Measurements from ENCODE around the gene PINLYP.

Gene PINLYP
- total RNA-seq = 0.69 to 1.5 (median 0.97) reads per million in 3 donors

GRCh38 chr19:43575156-43575950, at the start of gene PINLYP, which contains the start of gene XRCC1:
TSS of gene PINLYP (plus strand) at chr19:43575801. CDS start at chr19:43577192, 1,391 bp downstream.
TSS of gene XRCC1 (minus strand) at chr19:43575527. CDS start at chr19:43575458, 69 bp downstream.
- Histone ChIP-seq H3K4me1 (ENCODE audit: control insufficient read depth, insufficient read depth, low read length, poor library complexity, severe bottlenecking) (peaks cover 16% of the 10 kb centered on the region), H3K36me3 (ENCODE audit: control insufficient read depth, insufficient read depth, low read length) (no peaks in the 10 kb centered on the region), H3K27ac (ENCODE audit: insufficient read depth, low read length, poor library complexity, severe bottlenecking) (peak within 1 kb of the TSS; percentile 96), H3K4me3 (ENCODE audit: insufficient read depth, low read depth, low read length, poor library complexity, severe bottlenecking) (peak within 1 kb of the TSS; percentile 92), H3K9me3 (ENCODE audit: control insufficient read depth, low read length) (no peaks in the 10 kb centered on the region), H3K27me3 (replicated peaks; ENCODE audit: control insufficient read depth, insufficient read depth, low read length, poor library complexity, severe bottlenecking) (no peaks in the 10 kb centered on the region)
- peak; percentile 95 to 96 (median 95) for DNase-seq

DNA sequence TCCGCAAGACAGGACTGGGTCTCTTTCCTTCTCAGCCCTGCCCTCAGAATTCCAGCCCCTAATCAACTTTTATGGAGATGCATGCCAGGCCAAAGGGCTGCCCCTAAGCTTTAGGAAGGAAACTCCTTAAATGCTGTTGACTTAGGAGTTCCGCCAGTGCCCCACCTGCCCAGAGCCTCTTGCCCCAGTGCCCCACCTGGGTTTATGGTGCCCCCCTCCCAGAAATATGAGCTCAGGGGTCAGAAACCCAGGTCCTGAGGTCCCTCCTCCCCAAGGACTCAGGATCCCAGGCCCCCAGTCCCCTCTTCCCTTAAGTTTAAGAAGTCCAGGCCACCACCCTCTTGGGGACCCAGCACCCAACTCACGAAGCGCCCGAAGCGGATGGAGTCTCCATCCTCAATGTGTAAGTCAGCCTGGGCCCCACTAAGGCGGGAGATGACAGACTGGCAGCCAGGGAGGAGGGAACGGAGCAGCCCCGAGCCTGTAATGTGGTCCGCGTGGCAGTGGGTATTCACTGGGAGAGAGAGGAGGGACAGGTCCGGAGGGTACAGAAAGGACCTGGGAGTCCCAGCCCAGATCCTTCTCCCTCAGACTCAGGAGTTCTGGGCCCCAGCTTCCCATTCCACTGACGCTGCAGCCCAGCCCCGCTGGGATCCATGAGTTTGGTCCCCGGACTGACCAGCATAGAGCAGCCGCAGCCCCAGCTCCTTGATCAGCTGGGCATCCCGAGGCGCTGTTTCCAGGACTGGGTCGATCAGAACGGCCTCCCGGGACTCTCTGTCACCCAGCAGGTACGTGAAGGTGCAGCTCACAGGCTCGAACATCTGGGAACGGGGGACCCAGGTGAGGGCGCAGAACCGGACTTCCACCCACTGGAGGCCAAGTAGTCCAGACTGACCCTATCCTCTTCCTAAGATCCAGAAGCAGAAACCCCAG, 49.5 kb upstream of the PINLYP start:
- no peaks in the 10 kb centered on the region for H3K9me3 ChIP-seq (ENCODE audit: control insufficient read depth, low read length)
- H3K27me3 ChIP-seq (replicated peaks; ENCODE audit: control insufficient read depth, insufficient read depth, low read length, poor library complexity, severe bottlenecking) = no peaks in the 10 kb centered on the region
- peak overlapping the region; percentile 63 for H3K27ac ChIP-seq (ENCODE audit: insufficient read depth, low read length, poor library complexity, severe bottlenecking)
- DNase-seq = no peak
- H3K4me1 ChIP-seq (ENCODE audit: control insufficient read depth, insufficient read depth, low read length, poor library complexity, severe bottlenecking) = peaks cover 20% of the 10 kb centered on the region
- peak overlapping the region; percentile 89 for H3K4me3 ChIP-seq (ENCODE audit: insufficient read depth, low read depth, low read length, poor library complexity, severe bottlenecking)
- H3K36me3 ChIP-seq (ENCODE audit: control insufficient read depth, insufficient read depth, low read length) = no peaks in the 10 kb centered on the region

DNA sequence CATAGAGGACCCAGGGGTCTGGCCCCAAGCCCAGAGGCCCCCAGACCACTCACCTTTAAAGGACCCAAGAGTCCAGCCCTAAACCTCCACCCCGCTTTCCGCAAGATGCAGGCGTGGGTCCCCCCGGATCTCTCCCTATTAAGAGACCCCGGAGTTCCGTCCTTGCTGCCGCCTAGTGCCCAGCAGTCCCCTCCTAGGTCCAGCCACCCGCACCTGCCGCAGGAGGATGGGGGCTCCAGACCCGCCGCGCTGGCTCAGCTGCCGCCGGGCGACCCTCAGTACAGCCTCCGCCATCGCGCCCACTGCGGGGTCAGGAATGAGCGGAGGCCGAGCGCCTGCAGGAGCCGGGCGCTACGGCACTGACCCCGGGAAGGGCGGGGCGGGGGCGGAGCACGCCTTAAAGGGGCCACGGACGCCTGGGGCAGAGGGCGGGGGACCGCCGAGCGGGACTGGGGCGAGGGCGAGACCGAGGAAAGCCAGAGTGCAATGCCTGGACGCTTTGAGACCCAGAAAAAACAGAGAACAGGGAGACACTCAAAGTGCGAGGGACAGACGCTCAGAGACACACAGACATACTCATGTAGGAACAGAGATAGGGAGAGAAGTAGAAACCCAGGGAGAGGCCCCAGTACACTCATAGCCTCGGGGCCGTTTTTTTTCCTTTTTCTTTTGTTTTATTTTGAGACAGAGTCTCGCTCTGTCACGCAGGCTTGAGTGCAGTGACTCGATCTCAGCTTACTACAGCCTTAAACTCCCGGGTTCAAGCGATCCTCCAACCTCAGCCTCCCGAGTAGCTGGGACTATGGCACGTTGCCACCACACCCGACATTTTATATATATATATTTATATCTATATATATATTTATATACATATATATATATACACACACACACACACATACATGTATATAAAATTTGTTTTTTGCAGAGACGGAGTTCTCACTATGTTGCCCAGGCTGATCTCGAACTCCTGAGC, 48.4 kb upstream of the PINLYP start, which contains the start of gene ETHE1:
Gene ETHE1, minus strand, starts transcription at position 318 of the 976 bp plus-strand sequence. Its CDS starts 24 bp downstream, at position 294.
- DNase-seq = peak; percentile 48 to 61 (median 51)
- Histone ChIP-seq H3K4me1 (ENCODE audit: control insufficient read depth, insufficient read depth, low read length, poor library complexity, severe bottlenecking) (peaks cover 20% of the 10 kb centered on the region), H3K4me3 (ENCODE audit: insufficient read depth, low read depth, low read length, poor library complexity, severe bottlenecking) (peak within 1 kb of the TSS; percentile 89), H3K9me3 (ENCODE audit: control insufficient read depth, low read length) (no peaks in the 10 kb centered on the region), H3K27ac (ENCODE audit: insufficient read depth, low read length, poor library complexity, severe bottlenecking) (peak within 1 kb of the TSS; percentile 63), H3K36me3 (ENCODE audit: control insufficient read depth, insufficient read depth, low read length) (no peaks in the 10 kb centered on the region), H3K27me3 (replicated peaks; ENCODE audit: control insufficient read depth, insufficient read depth, low read length, poor library complexity, severe bottlenecking) (no peaks in the 10 kb centered on the region)

- Histone ChIP-seq H3K36me3 (ENCODE audit: control insufficient read depth, insufficient read depth, low read length) (no peaks in the 10 kb centered on the region), H3K27me3 (replicated peaks; ENCODE audit: control insufficient read depth, insufficient read depth, low read length, poor library complexity, severe bottlenecking) (no peaks in the 10 kb centered on the region), H3K4me3 (ENCODE audit: insufficient read depth, low read depth, low read length, poor library complexity, severe bottlenecking) (no peak overlapping the region), H3K9me3 (ENCODE audit: control insufficient read depth, low read length) (no peaks in the 10 kb centered on the region), H3K27ac (ENCODE audit: insufficient read depth, low read length, poor library complexity, severe bottlenecking) (no peak overlapping the region), H3K4me1 (ENCODE audit: control insufficient read depth, insufficient read depth, low read length, poor library complexity, severe bottlenecking) (peaks cover 27% of the 10 kb centered on the region)
- no peak for DNase-seq
Measured at GRCh38 chr19:43527860-43528622, 47.6 kb upstream of the PINLYP start.

GRCh38 chr19:43532571-43532961, 43.0 kb upstream of the PINLYP start:
- no peaks in the 10 kb centered on the region for H3K27me3 ChIP-seq (replicated peaks; ENCODE audit: control insufficient read depth, insufficient read depth, low read length, poor library complexity, severe bottlenecking)
- H3K36me3 ChIP-seq (ENCODE audit: control insufficient read depth, insufficient read depth, low read length) = no peaks in the 10 kb centered on the region
- H3K27ac ChIP-seq (ENCODE audit: insufficient read depth, low read length, poor library complexity, severe bottlenecking) = peak overlapping the region; percentile 62
- DNase-seq = peak in 1 of 3 donors; percentile 25
- peaks cover 10% of the 10 kb centered on the region for H3K4me1 ChIP-seq (ENCODE audit: control insufficient read depth, insufficient read depth, low read length, poor library complexity, severe bottlenecking)
- no peaks in the 10 kb centered on the region for H3K9me3 ChIP-seq (ENCODE audit: control insufficient read depth, low read length)
- peak overlapping the region; percentile 70 for H3K4me3 ChIP-seq (ENCODE audit: insufficient read depth, low read depth, low read length, poor library complexity, severe bottlenecking)

GRCh38 chr19:43532962-43533545, 42.5 kb upstream of the PINLYP start, which contains the start of gene ZNF575:
TSS of gene ZNF575 (plus strand) at chr19:43533188. CDS start at chr19:43534423, 1,235 bp downstream.
- DNase-seq = peak; percentile 64 to 68 (median 67)
- peak within 1 kb of the TSS; percentile 70 for H3K4me3 ChIP-seq (ENCODE audit: insufficient read depth, low read depth, low read length, poor library complexity, severe bottlenecking)
- H3K36me3 ChIP-seq (ENCODE audit: control insufficient read depth, insufficient read depth, low read length) = no peaks in the 10 kb centered on the region
- no peaks in the 10 kb centered on the region for H3K27me3 ChIP-seq (replicated peaks; ENCODE audit: control insufficient read depth, insufficient read depth, low read length, poor library complexity, severe bottlenecking)
- H3K27ac ChIP-seq (ENCODE audit: insufficient read depth, low read length, poor library complexity, severe bottlenecking) = peak within 1 kb of the TSS; percentile 62
- peaks cover 10% of the 10 kb centered on the region for H3K4me1 ChIP-seq (ENCODE audit: control insufficient read depth, insufficient read depth, low read length, poor library complexity, severe bottlenecking)
- H3K9me3 ChIP-seq (ENCODE audit: control insufficient read depth, low read length) = no peaks in the 10 kb centered on the region

DNA sequence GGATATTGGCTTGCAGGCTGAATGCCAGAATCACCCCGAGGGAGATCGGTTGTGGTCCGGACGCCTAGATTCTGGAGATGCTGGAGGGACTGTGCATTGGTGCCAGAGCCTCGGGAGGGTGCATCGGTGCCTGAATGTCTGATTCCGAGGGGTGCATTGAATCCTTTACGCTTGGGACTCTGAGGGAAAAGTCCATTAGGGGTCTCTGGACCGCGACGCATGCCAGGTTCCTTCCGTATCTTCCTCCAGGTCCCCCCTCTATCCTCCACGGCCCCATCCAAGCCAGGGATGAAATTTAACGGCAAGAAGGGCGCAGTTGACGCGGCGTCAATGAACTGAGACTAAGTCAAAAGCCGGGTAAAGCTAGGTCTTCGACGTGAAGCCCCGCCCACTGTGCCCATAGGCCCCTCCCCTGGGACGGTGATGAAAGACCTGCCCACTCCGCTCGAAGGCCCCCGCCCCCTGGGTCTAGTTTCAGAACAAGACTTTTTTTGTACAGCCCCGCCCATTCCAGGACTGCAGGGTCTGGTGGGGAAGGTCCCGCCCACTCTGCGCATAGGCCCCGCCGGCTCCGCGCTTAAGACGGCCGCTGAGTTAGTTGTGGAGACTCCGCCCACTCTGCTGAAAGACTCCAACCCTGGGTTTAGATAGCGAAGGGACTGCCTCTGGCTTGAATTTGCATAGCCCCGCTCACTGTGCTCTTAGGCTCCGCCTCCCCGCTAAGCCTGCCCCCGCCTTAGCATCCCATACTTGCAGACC, 41.9 kb upstream of the PINLYP start:
- H3K4me3 ChIP-seq (ENCODE audit: insufficient read depth, low read depth, low read length, poor library complexity, severe bottlenecking) = peak overlapping the region; percentile 70
- peaks cover 6% of the 10 kb centered on the region for H3K36me3 ChIP-seq (ENCODE audit: control insufficient read depth, insufficient read depth, low read length)
- no peaks in the 10 kb centered on the region for H3K27me3 ChIP-seq (replicated peaks; ENCODE audit: control insufficient read depth, insufficient read depth, low read length, poor library complexity, severe bottlenecking)
- peak overlapping the region; percentile 62 for H3K27ac ChIP-seq (ENCODE audit: insufficient read depth, low read length, poor library complexity, severe bottlenecking)
- H3K9me3 ChIP-seq (ENCODE audit: control insufficient read depth, low read length) = peaks cover 1% of the 10 kb centered on the region
- H3K4me1 ChIP-seq (ENCODE audit: control insufficient read depth, insufficient read depth, low read length, poor library complexity, severe bottlenecking) = peaks cover 10% of the 10 kb centered on the region
- DNase-seq = peak; percentile 84 to 91 (median 87)

DNA sequence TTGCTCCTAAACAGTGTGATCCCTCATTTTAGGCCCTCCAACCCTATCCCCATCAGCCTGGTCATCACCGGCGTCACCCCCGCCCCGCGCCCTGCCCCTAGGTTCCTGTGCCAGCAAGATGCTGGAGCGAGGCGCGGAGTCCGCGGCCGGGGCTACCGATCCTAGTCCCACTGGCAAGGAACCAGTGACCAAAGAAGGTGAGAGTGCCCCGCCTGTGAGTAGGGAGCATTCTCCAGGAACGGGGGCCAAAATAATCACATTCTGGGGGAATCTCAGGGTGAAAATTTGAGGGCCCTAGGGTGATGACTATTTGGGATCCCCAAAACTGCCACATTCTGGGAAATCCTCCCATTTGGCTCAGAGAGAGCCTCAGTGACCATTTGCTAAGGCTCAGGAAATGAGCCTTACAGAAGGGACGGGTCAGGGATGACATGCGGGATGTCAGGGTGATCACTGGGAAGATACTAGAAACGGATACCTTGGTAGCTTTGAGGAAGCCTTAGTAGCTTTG, 41.2 kb upstream of the PINLYP start:
- DNase-seq = no peak
- Histone ChIP-seq H3K4me3 (ENCODE audit: insufficient read depth, low read depth, low read length, poor library complexity, severe bottlenecking) (no peak overlapping the region), H3K4me1 (ENCODE audit: control insufficient read depth, insufficient read depth, low read length, poor library complexity, severe bottlenecking) (peaks cover 10% of the 10 kb centered on the region), H3K27me3 (replicated peaks; ENCODE audit: control insufficient read depth, insufficient read depth, low read length, poor library complexity, severe bottlenecking) (no peaks in the 10 kb centered on the region), H3K27ac (ENCODE audit: insufficient read depth, low read length, poor library complexity, severe bottlenecking) (peak overlapping the region; percentile 62), H3K36me3 (ENCODE audit: control insufficient read depth, insufficient read depth, low read length) (peaks cover 11% of the 10 kb centered on the region), H3K9me3 (ENCODE audit: control insufficient read depth, low read length) (peaks cover 3% of the 10 kb centered on the region)

Data from effector memory CD4-positive, alpha-beta T cell (primary cell).